Karpas-422 (cell line): ENCODE measurements around the gene FAM120B. TPM values are rescaled to one million over a fixed set of nuclear protein-coding genes. Genes with fewer than 3 reads are reported as not detected.

Experiments
- DNase-seq: peaks from one replicate; pipeline ENCODE4 v3.0.0-alpha.2; 2015
- H2AFZ ChIP-seq: fragments of 200-600 bp; sonication (generic); 2 replicates; pipeline ENCODE4 v1.6.1; 2014; ENCODE audit warnings: antibody characterized with exemption, low read length, mixed read lengths
- H3K27ac ChIP-seq: fragments of 200-600 bp; sonication (generic); 2 replicates; pipeline ENCODE4 v1.5.1; 2014; ENCODE audit warnings: mild to moderate bottlenecking, low read length, moderate library complexity
- H3K27me3 ChIP-seq: fragments of 200-600 bp; sonication (generic); 2 replicates; pipeline ENCODE4 v1.6.1; 2014; ENCODE audit warnings: low read length, mixed read lengths
- H3K36me3 ChIP-seq: fragments of 200-600 bp; sonication (generic); 2 replicates; pipeline ENCODE4 v1.6.1; 2014; ENCODE audit warnings: low read length, mixed read lengths; ENCODE audit not compliant: insufficient read depth
- H3K4me1 ChIP-seq: fragments of 200-600 bp; sonication (generic); 2 replicates; pipeline ENCODE4 v1.6.1; 2014; ENCODE audit warnings: mild to moderate bottlenecking, low read length, mixed read lengths
- H3K4me2 ChIP-seq: fragments of 200-600 bp; sonication (generic); 2 replicates; pipeline ENCODE4 v1.6.1; 2014; ENCODE audit warnings: low read length, low read depth, mild to moderate bottlenecking; ENCODE audit not compliant: poor library complexity, severe bottlenecking
- H3K4me3 ChIP-seq: fragments of 200-600 bp; sonication (generic); 2 replicates; pipeline ENCODE4 v1.5.1; 2014; ENCODE audit warnings: mild to moderate bottlenecking, antibody characterized with exemption, low read length, mixed read lengths
- H3K79me2 ChIP-seq: fragments of 200-600 bp; sonication (generic); 2 replicates; pipeline ENCODE4 v1.6.1; 2014; ENCODE audit warnings: mild to moderate bottlenecking, low read length, mixed read lengths
- H3K9ac ChIP-seq: fragments of 200-600 bp; sonication (generic); 2 replicates; pipeline ENCODE4 v1.6.0; 2014; ENCODE audit warnings: low read length
- H3K9me2 ChIP-seq: fragments of 200-600 bp; sonication (generic), shearing (Covaris generic); replicated peaks from 2 replicates; pipeline ENCODE4 v1.6.0; 2014; ENCODE audit warnings: mild to moderate bottlenecking, low read length, moderate library complexity; ENCODE audit not compliant: insufficient read depth
- H3K9me3 ChIP-seq: fragments of 300-700, 200-600 bp; sonication (generic); 2 replicates; pipeline ENCODE4 v1.6.1; 2014; ENCODE audit warnings: low read length, mixed read lengths
- H4K20me1 ChIP-seq: fragments of 200-600 bp; sonication (generic); 2 replicates; pipeline ENCODE4 v1.6.1; 2014; ENCODE audit warnings: mild to moderate bottlenecking, antibody characterized with exemption, low read length, low read depth; ENCODE audit not compliant: insufficient read depth
- small RNA-seq: library from RNA; depleted of rRNA; stranded (forward); fragments of <200 nt; gene quantifications from one replicate; pipeline ENCODE3, GENCODE V24; 2014
- total RNA-seq: library from RNA; depleted of rRNA; stranded (reverse); fragments of >200 nt; shearing (Covaris generic); gene quantifications from 2 replicates; pipeline ENCODE4 v1.2.3, GENCODE V29; 2014; ENCODE audit warnings: low replicate concordance; rRNA removed

Gene FAM120B
- total RNA-seq, 1 experiment from 2014 or later: 32.1 TPM

DNA sequence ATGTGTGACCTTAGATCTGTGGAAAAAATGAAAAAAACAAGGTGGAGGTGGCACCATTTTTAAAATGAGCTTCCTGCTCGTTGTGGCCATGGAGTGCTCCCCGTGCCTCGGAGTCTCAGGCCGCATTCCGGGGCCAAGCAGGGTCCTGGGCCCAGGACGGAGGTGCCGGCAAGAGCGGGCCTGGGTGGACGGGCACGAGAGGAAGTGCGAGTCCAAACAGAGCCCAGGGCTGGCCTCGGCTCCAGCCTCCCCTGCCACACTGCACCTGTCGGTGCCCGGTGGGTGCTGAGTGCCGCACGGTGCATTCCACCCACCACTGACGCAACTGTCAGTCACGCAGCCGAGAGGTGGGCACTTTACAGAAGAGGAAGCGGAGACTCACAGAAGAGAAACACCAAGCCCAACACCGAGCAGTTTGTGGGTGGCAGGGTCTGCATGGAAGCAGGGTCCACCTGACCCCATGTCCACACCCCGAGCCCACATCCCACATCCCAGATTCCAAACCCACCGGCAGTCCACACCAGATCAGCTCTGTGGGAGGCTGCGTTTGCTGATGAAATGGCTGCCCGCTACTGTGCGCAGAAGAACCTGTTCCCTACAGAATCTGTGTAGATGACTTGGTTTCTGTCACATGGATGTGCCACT, 148.9 kb downstream of the FAM120B start:
- no peak for DNase-seq
- no peak overlapping the region for H3K4me2 ChIP-seq
- no peaks in the 10 kb centered on the region for H3K36me3 ChIP-seq
- no peaks in the 10 kb centered on the region for H4K20me1 ChIP-seq
- no peaks in the 10 kb centered on the region for H3K9me3 ChIP-seq
- no peak overlapping the region for H3K27ac ChIP-seq
- no peak overlapping the region for H3K9ac ChIP-seq
- no peak overlapping the region for H3K4me3 ChIP-seq
- peaks cover 6% of the 10 kb centered on the region; the same call in 1 of the 2 replicates for H3K4me1 ChIP-seq
- H3K27me3 ChIP-seq: no peaks in the 10 kb centered on the region
- no peaks in the 10 kb centered on the region for H3K9me2 ChIP-seq
- H2AFZ ChIP-seq: no peak overlapping the region
- no peaks in the 10 kb centered on the region for H3K79me2 ChIP-seq

DNA sequence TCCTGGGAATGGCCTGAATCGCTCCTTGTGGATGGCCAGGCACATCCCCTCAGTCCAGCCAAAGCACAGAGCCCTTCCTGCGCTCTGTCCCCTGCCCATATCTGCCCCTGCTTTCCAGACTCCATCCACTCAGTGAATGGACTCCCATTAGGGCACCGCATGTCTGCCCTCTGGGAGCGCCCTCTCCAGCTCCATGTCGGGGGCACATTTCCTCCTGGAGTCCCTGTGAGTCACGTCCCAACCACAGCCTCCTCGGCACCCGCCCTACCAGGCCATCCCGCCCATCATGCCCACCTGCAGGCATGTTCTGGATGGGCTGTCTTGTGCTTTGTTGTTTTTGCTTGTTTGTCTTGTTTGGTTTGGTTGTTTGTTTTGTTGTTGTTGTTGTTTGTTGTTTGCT, 149.8 kb downstream of the FAM120B start:
- H3K9me2 ChIP-seq: no peaks in the 10 kb centered on the region
- H3K9me3 ChIP-seq: no peaks in the 10 kb centered on the region
- H2AFZ ChIP-seq: no peak overlapping the region
- peaks cover 6% of the 10 kb centered on the region; the same call in 1 of the 2 replicates for H3K4me1 ChIP-seq
- H3K4me3 ChIP-seq: no peak overlapping the region
- H3K36me3 ChIP-seq: no peaks in the 10 kb centered on the region
- H3K79me2 ChIP-seq: no peaks in the 10 kb centered on the region
- no peak overlapping the region for H3K9ac ChIP-seq
- DNase-seq: no peak
- H4K20me1 ChIP-seq: no peaks in the 10 kb centered on the region
- no peak overlapping the region for H3K4me2 ChIP-seq
- H3K27me3 ChIP-seq: no peaks in the 10 kb centered on the region
- no peak overlapping the region for H3K27ac ChIP-seq

Small RNA genes within 50 kb of the gene (small RNA-seq; reads per million reads assigned to genes)
- gene MIR4644: not detected

Other genes with a start within 250 kb of the FAM120B start
- gene DLL1, start 15.7 kb upstream of the FAM120B start, total RNA-seq: 0.18 and 0.26 TPM in 2 replicates
- gene PSMB1, start 246.5 kb downstream of the FAM120B start, total RNA-seq: 208 and 309 TPM in 2 replicates
- gene TBP, start 247.6 kb downstream of the FAM120B start, total RNA-seq: 16.2 and 26.5 TPM in 2 replicates